HepG2 (cell line): ENCODE results near the gene CYP19A1.

Source experiments
- CTCF ChIP-seq: sonication (generic); formaldehyde crosslinking; IDR thresholded peaks from 2 replicates; pipeline ENCODE4 v1.5.0; 2020; ENCODE audit warnings: mild to moderate bottlenecking, missing genetic modification reagents, moderate library complexity
- HCFC1 ChIP-seq: fragments of 150-350 bp; IDR thresholded peaks from 2 replicates; pipeline ENCODE4 v1.6.1; 2014; ENCODE audit warnings: low read depth, low read length
- KLF9 ChIP-seq: IDR thresholded peaks from 2 replicates; pipeline ENCODE4 v1.6.1; 2016; ENCODE audit warnings: low read depth
- RCOR2 ChIP-seq: IDR thresholded peaks from 2 replicates; pipeline ENCODE4 v1.6.1; 2016; ENCODE audit warnings: missing biosample characterization, missing genetic modification reagents
- RFX5 ChIP-seq: IDR thresholded peaks from 2 replicates; pipeline ENCODE4 v1.6.1; 2011; ENCODE audit warnings: low read depth, low read length, improper control_type of control experiment
- TCF12 ChIP-seq, 2 experiments: fragments of 450-650 bp in 1 of 2; sonication (generic) in 1 of 2; formaldehyde crosslinking in 1 of 2; IDR thresholded peaks; 2 replicates each; pipeline versions ENCODE4 v1.6.1 to v1.8.0; 2017 to 2022; ENCODE audit warnings: antibody characterized with exemption in 1 of 2, mild to moderate bottlenecking in 1 of 2, missing genetic modification reagents in 1 of 2, moderate library complexity in 1 of 2
- TCF7 ChIP-seq: sonication (generic); IDR thresholded peaks from 2 replicates; pipeline ENCODE4 v1.6.1; 2016; ENCODE audit warnings: antibody characterized with exemption, low read depth
- ZNF263 ChIP-seq: sonication (generic); formaldehyde crosslinking; IDR thresholded peaks from 2 replicates; pipeline ENCODE4 v1.4.0; 2020; ENCODE audit warnings: missing genetic modification reagents
- ZNF274 ChIP-seq: sonication (generic); formaldehyde crosslinking; IDR thresholded peaks from 2 replicates; pipeline ENCODE4 v1.5.1; 2020; ENCODE audit warnings: mild to moderate bottlenecking, missing genetic modification reagents
- ZNF781 ChIP-seq: sonication (generic); formaldehyde crosslinking; IDR thresholded peaks from 2 replicates; pipeline ENCODE4 v1.5.1; 2020; ENCODE audit warnings: borderline replicate concordance, mild to moderate bottlenecking, missing genetic modification reagents; ENCODE audit errors: not compliant biosample characterization
- TF ChIP-seq, protein P1 (sequence below): sonication (generic); formaldehyde crosslinking; IDR thresholded peaks from 2 replicates; pipeline ENCODE4 v1.5.1; 2020; ENCODE audit warnings: missing genetic modification reagents, mild to moderate bottlenecking, borderline replicate concordance
- TF ChIP-seq, protein P2 (sequence below): sonication (generic); formaldehyde crosslinking; conservative IDR thresholded peaks from 2 replicates; pipeline ENCODE4 v1.8.0; 2022; ENCODE audit warnings: low read depth, missing genetic modification reagents
- TF ChIP-seq, protein P3 (sequence below): IDR thresholded peaks from 2 replicates; pipeline ENCODE4 v1.6.1; 2012; ENCODE audit warnings: low read length, improper control_type of control experiment

DNA sequence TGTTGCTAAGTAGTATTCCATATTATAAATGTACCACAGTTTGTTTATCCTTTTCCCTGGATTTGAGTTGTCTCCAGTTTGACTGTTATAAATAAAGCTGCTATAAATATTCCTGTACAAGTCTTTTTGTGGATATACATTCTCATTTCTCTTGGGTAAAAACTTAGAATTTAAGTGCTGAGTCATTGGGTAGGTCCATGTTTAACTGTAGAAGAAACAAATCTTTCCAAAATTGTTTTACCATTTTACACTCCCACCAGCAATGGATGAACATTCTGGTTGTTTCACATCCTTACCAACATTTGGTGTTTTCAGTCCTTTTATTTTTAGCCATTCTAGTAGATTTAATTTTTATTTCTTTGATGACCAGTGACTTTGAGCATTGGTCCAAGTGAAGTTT lies 169.7 kb downstream of the CYP19A1 start:
- no peak for TF ChIP-seq ZNF781 (CRISPR knock-in tag)
- no peak for TF ChIP-seq ZNF274 (CRISPR knock-in tag)
- TF ChIP-seq HCFC1, result no peak
- TF ChIP-seq, protein P1, sequence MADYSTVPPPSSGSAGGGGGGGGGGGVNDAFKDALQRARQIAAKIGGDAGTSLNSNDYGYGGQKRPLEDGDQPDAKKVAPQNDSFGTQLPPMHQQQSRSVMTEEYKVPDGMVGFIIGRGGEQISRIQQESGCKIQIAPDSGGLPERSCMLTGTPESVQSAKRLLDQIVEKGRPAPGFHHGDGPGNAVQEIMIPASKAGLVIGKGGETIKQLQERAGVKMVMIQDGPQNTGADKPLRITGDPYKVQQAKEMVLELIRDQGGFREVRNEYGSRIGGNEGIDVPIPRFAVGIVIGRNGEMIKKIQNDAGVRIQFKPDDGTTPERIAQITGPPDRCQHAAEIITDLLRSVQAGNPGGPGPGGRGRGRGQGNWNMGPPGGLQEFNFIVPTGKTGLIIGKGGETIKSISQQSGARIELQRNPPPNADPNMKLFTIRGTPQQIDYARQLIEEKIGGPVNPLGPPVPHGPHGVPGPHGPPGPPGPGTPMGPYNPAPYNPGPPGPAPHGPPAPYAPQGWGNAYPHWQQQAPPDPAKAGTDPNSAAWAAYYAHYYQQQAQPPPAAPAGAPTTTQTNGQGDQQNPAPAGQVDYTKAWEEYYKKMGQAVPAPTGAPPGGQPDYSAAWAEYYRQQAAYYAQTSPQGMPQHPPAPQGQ (CRISPR knock-in tag), result no peak
- TF ChIP-seq, protein P2, sequence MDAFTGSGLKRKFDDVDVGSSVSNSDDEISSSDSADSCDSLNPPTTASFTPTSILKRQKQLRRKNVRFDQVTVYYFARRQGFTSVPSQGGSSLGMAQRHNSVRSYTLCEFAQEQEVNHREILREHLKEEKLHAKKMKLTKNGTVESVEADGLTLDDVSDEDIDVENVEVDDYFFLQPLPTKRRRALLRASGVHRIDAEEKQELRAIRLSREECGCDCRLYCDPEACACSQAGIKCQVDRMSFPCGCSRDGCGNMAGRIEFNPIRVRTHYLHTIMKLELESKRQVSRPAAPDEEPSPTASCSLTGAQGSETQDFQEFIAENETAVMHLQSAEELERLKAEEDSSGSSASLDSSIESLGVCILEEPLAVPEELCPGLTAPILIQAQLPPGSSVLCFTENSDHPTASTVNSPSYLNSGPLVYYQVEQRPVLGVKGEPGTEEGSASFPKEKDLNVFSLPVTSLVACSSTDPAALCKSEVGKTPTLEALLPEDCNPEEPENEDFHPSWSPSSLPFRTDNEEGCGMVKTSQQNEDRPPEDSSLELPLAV (CRISPR knock-in tag), result no peak
- TF ChIP-seq ZNF263, result no peak
- TF ChIP-seq CTCF, result no peak
- no peak for TF ChIP-seq RCOR2 (CRISPR knock-in tag)
- TF ChIP-seq TCF12 (IDR thresholded peaks at IDR 0.05), result no peak
- TF ChIP-seq TCF12 (CRISPR knock-in tag; IDR thresholded peaks at IDR 0.05), result no peak
- no peak for TF ChIP-seq KLF9 (CRISPR knock-in tag)
- TF ChIP-seq, protein P3, sequence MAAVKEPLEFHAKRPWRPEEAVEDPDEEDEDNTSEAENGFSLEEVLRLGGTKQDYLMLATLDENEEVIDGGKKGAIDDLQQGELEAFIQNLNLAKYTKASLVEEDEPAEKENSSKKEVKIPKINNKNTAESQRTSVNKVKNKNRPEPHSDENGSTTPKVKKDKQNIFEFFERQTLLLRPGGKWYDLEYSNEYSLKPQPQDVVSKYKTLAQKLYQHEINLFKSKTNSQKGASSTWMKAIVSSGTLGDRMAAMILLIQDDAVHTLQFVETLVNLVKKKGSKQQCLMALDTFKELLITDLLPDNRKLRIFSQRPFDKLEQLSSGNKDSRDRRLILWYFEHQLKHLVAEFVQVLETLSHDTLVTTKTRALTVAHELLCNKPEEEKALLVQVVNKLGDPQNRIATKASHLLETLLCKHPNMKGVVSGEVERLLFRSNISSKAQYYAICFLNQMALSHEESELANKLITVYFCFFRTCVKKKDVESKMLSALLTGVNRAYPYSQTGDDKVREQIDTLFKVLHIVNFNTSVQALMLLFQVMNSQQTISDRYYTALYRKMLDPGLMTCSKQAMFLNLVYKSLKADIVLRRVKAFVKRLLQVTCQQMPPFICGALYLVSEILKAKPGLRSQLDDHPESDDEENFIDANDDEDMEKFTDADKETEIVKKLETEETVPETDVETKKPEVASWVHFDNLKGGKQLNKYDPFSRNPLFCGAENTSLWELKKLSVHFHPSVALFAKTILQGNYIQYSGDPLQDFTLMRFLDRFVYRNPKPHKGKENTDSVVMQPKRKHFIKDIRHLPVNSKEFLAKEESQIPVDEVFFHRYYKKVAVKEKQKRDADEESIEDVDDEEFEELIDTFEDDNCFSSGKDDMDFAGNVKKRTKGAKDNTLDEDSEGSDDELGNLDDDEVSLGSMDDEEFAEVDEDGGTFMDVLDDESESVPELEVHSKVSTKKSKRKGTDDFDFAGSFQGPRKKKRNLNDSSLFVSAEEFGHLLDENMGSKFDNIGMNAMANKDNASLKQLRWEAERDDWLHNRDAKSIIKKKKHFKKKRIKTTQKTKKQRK, result no peak
- no peak for TF ChIP-seq RFX5
- TF ChIP-seq TCF7, result no peak
